Eye (tissue), 1 donor: ENCODE results near the gene AIFM3.
"Not testable (repeated sequence)": the region's sequence is repeated elsewhere in the genome, so short reads cannot be mapped to it uniquely, and the experiment has no call there.

ENCODE experiments used
- DNase-seq: peaks from one replicate; pipeline ENCODE4 v3.0.0-alpha.2; 2015

Gene AIFM3

GRCh38 chr22:20992456-20993303 lies 25.6 kb downstream of the AIFM3 start:
- DNase-seq: no peak

GRCh38 chr22:20993304-20994127 lies 26.5 kb downstream of the AIFM3 start:
- DNase-seq: no peak

GRCh38 chr22:20994128-20994901 lies 27.3 kb downstream of the AIFM3 start:
- DNase-seq: no peak

- DNase-seq: no peak
Observed at GRCh38 chr22:20994902-20995241, 27.8 kb downstream of the AIFM3 start.

GRCh38 chr22:20995329-20996030 lies 28.4 kb downstream of the AIFM3 start:
- DNase-seq: no peak

GRCh38 chr22:20996031-20996410 lies 29.0 kb downstream of the AIFM3 start:
- no peak for DNase-seq

- DNase-seq: no peak
Observed at GRCh38 chr22:20996598-20997535, 29.8 kb downstream of the AIFM3 start.

GRCh38 chr22:20997536-20998257 lies 30.6 kb downstream of the AIFM3 start:
- DNase-seq: no peak

- no peak for DNase-seq
Observed at GRCh38 chr22:20998411-20999336, 31.6 kb downstream of the AIFM3 start.

GRCh38 chr22:20999350-21000206 lies 32.5 kb downstream of the AIFM3 start:
- DNase-seq: no peak

GRCh38 chr22:21000207-21000986 lies 33.3 kb downstream of the AIFM3 start:
- no peak for DNase-seq

- no peak for DNase-seq
Observed at GRCh38 chr22:21000987-21001600, 34.0 kb downstream of the AIFM3 start.

- DNase-seq: peak; percentile 99
Observed at GRCh38 chr22:21001601-21002325, 34.7 kb downstream of the AIFM3 start, which contains the start of gene THAP7. TSS of gene THAP7 (minus strand) at chr22:21002118. CDS start at chr22:21001911, 207 bp downstream.

- DNase-seq: no peak
Observed at GRCh38 chr22:21003782-21004181, 36.7 kb downstream of the AIFM3 start.

GRCh38 chr22:21009208-21009607 lies 42.2 kb downstream of the AIFM3 start:
- DNase-seq: not testable (repeated sequence)

GRCh38 chr22:21009638-21010425 lies 42.8 kb downstream of the AIFM3 start:
- DNase-seq: peak; percentile 69
